WERI-Rb-1 (cell line): ENCODE measurements around the gene PGC.

ENCODE experiments used
- DNase-seq: peaks from one replicate; pipeline ENCODE4 v3.0.0-alpha.2; 2020
- H3K27ac ChIP-seq: fragments of 250-450 bp; sonication (Bioruptor Pico); 2 replicates; pipeline ENCODE4 v1.5.1; 2020; ENCODE audit warnings: mild to moderate bottlenecking, moderate library complexity
- H3K27me3 ChIP-seq: fragments of 250-450 bp; sonication (Bioruptor Pico); 2 replicates; pipeline ENCODE4 v1.5.1; 2021; ENCODE audit warnings: mild to moderate bottlenecking, low read depth, moderate library complexity; ENCODE audit not compliant: insufficient read depth, severe bottlenecking
- H3K36me3 ChIP-seq: fragments of 250-450 bp; sonication (Bioruptor Pico); 2 replicates; pipeline ENCODE4 v1.5.1; 2020; ENCODE audit warnings: mild to moderate bottlenecking, moderate library complexity
- H3K4me3 ChIP-seq: 2 replicates; pipeline ENCODE4 v1.5.1; 2011; ENCODE audit warnings: low read depth, mild to moderate bottlenecking, control low read depth, low read length
- H3K9me3 ChIP-seq: fragments of 250-450 bp; sonication (Bioruptor Pico); 2 replicates; pipeline ENCODE4 v1.5.1; 2021; ENCODE audit warnings: mild to moderate bottlenecking, moderate library complexity; ENCODE audit not compliant: severe bottlenecking
- CTCF ChIP-seq: IDR thresholded peaks from 2 replicates; pipeline ENCODE4 v1.5.1; 2011; ENCODE audit warnings: low read depth, mild to moderate bottlenecking, control low read depth, inconsistent platforms, low read length

The PGC gene

GRCh38 chr6:41700463-41701347 is 46.5 kb downstream of the PGC start:
- no peaks in the 10 kb centered on the region for H3K27me3 ChIP-seq
- H3K27ac ChIP-seq, result no peak overlapping the region
- no peaks in the 10 kb centered on the region for H3K36me3 ChIP-seq
- no peak for DNase-seq
- H3K4me3 ChIP-seq, result no peak overlapping the region
- TF ChIP-seq CTCF, result peak; percentile 41
- no peaks in the 10 kb centered on the region for H3K9me3 ChIP-seq

DNA sequence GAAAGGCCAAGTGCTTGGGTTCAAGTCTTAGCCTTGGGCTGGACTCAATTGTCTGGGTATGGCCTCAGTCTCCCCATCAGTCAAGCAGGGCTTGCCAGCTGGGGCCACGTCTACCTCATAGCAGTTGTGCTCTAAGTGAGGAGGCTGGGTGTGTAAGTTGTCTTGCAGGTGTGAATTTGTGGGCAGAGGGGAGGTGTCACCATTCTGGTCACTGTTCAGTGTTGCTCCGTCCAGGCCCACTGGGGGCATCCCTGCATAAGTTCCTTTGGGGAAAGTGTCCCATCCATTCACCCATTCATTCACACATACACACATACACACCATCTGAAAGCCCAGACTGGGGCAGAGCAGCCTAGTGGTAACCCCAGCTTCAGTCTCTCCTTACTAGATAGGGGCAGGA is 48.1 kb downstream of the PGC start:
- peak; percentile 32; the same call in 1 of the 2 replicates for TF ChIP-seq CTCF

DNA sequence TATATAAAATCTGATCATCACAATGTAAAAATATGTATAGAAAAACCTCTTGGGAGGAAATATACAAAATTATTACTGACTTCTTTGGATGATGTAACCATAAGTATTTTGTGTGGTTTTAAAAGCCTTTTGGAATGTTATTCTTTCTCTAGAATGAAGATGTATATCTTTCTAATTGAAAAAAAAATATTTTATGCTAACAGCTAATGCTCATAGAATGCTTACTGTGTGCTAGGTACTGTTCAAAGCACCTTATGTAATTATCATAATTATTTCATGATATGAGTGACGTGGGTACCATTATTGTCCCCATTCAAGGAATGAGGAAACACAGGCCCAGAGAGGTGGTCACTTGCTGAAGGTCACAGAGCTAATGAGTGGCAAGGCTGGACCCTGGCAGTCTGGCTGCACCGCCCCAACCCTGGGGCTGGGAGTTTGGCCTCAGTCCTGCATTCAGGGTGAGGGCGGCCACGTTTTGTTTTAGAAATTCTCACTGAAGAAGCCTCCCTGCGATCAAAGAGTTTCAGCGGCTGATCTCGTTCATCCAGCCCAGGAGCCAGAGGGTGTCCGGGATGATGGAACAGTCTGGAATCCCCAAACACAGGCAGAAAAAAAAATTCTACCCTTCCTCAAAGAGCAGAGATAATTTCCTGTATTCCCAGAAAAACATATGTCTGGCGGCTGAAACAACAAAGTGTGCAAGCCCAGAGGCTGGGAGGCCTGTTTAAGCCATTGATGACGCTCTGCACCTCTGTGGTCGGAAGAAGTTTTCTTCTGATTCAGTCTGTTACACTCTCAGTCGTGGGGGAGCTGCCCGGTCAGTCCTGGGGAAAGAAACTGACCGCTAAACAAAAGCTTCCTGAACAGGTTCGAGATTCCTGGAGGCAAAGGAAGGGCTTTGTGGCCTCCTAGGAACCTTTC is 49.1 kb downstream of the PGC start:
- H3K9me3 ChIP-seq, result no peaks in the 10 kb centered on the region
- no peaks in the 10 kb centered on the region for H3K36me3 ChIP-seq
- H3K4me3 ChIP-seq, result no peak overlapping the region
- no peak for TF ChIP-seq CTCF
- H3K27ac ChIP-seq, result no peak overlapping the region
- no peaks in the 10 kb centered on the region for H3K27me3 ChIP-seq
- no peak for DNase-seq

More for the DNA sequence above, 48.1 kb downstream of the PGC start:
- no peaks in the 10 kb centered on the region for H3K27me3 ChIP-seq
- H3K27ac ChIP-seq, result no peak overlapping the region
- no peak for DNase-seq
- no peak overlapping the region for H3K4me3 ChIP-seq
- no peaks in the 10 kb centered on the region for H3K36me3 ChIP-seq
- no peaks in the 10 kb centered on the region for H3K9me3 ChIP-seq

GRCh38 chr6:41696788-41697187 is 50.4 kb downstream of the PGC start:
- Histone ChIP-seq H3K36me3 (no peaks in the 10 kb centered on the region), H3K9me3 (no peaks in the 10 kb centered on the region), H3K4me3 (no peak overlapping the region), H3K27ac (no peak overlapping the region), H3K27me3 (no peaks in the 10 kb centered on the region)
- no peak for DNase-seq
- no peak for TF ChIP-seq CTCF

- H3K27ac ChIP-seq, result no peak overlapping the region
- no peaks in the 10 kb centered on the region for H3K9me3 ChIP-seq
- no peak for DNase-seq
- H3K4me3 ChIP-seq, result no peak overlapping the region
- H3K27me3 ChIP-seq, result no peaks in the 10 kb centered on the region
- TF ChIP-seq CTCF, result no peak; the same call in 1 of the 2 replicates
- no peaks in the 10 kb centered on the region for H3K36me3 ChIP-seq
These were observed 51.4 kb downstream of the PGC start for GRCh38 chr6:41695825-41696224.
